ENCODE data around the gene SGO2. TPM values are rescaled to one million over a fixed set of nuclear protein-coding genes. Genes with fewer than 3 reads are reported as not detected.

The SGO2 gene
- total RNA-seq, 1 donor from 2014 or later, result 19.9 TPM

DNA sequence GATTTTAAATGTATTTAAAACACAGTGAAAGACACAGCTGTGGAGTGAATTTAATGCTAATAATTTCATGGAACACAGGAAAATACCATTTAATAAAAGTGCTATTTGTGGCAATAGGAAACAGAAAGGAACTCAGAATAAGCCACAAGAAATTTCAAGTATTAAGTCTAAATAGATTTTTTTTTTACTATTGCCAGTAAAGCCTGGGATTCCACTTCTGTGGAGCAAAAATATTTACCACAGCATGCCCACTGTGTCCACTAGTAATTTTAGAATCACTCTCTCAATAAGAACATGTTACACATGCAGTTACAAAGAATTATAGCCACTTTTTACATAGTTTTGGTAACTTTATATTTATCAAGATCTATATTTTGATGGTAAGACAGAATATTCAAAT lies 33.4 kb upstream of the SGO2 start:
- no peaks in the 10 kb centered on the region for H3K4me1 Mint-ChIP-seq (ENCODE audit: unreplicated experiment)

DNA sequence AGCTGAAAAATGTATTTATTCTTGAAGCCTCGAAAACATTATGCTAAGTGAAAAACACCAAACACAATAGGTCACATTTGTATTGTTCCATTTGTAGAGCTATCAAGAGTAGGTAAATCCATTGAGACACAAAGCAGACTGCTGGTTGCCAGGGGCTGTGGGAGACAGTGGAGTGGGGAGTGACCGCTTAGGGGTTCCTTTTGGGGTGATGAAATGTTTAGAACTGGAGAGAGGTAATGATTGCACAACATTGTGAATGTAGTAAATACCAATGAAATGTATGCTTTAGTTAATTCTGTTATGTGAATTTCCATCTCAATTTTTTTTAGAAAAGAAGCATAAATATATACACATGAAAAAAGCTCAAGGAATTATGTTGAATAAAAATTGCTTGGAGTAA lies 32.0 kb upstream of the SGO2 start:
- TF ChIP-seq, protein P1, sequence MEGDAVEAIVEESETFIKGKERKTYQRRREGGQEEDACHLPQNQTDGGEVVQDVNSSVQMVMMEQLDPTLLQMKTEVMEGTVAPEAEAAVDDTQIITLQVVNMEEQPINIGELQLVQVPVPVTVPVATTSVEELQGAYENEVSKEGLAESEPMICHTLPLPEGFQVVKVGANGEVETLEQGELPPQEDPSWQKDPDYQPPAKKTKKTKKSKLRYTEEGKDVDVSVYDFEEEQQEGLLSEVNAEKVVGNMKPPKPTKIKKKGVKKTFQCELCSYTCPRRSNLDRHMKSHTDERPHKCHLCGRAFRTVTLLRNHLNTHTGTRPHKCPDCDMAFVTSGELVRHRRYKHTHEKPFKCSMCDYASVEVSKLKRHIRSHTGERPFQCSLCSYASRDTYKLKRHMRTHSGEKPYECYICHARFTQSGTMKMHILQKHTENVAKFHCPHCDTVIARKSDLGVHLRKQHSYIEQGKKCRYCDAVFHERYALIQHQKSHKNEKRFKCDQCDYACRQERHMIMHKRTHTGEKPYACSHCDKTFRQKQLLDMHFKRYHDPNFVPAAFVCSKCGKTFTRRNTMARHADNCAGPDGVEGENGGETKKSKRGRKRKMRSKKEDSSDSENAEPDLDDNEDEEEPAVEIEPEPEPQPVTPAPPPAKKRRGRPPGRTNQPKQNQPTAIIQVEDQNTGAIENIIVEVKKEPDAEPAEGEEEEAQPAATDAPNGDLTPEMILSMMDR (conservative IDR thresholded peaks at IDR 0.05), result no peak
- Mint-ChIP-seq H3K9me3 (peaks cover 6% of the 10 kb centered on the region), H3K27me3 (no peaks in the 10 kb centered on the region), H3K4me3 (no peak overlapping the region), H3K4me1 (ENCODE audit: unreplicated experiment) (no peaks in the 10 kb centered on the region), H3K27ac (no peak overlapping the region), H3K36me3 (peaks cover 29% of the 10 kb centered on the region)
- DNase-seq (ENCODE audit: extremely low spot score, unreplicated experiment), result no peak

More for the DNA sequence above, 33.4 kb upstream of the SGO2 start:
- H3K4me3 Mint-ChIP-seq, result no peak overlapping the region
- TF ChIP-seq, protein P1 (conservative IDR thresholded peaks at IDR 0.05), result no peak
- no peak for DNase-seq (ENCODE audit: extremely low spot score, unreplicated experiment)
- H3K36me3 Mint-ChIP-seq, result peaks cover 26% of the 10 kb centered on the region
- H3K27me3 Mint-ChIP-seq, result no peaks in the 10 kb centered on the region
- H3K27ac Mint-ChIP-seq, result no peak overlapping the region
- peaks cover 6% of the 10 kb centered on the region for H3K9me3 Mint-ChIP-seq

DNA sequence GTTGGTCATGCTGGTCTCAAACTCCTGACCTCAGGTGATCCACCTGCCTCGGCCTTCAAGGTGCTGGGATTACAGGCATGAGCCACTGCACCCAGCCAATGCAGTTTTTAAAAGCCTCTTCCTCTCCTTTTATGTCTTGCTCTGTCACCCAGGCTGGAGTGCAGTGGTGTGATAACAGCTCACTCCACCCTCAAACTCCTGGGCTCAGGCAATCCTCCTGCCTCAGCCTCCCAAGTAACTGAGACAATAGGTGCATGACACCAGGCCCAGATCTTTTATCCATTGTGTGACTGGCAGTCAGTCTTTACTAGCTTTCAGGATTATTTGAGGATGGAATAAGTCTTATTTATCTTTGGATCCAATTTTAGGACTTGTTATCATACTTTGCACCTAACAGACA lies 29.3 kb upstream of the SGO2 start:
- Mint-ChIP-seq H3K27ac (no peak overlapping the region), H3K4me3 (no peak overlapping the region)
- no peak for DNase-seq (ENCODE audit: extremely low spot score, unreplicated experiment)

DNA sequence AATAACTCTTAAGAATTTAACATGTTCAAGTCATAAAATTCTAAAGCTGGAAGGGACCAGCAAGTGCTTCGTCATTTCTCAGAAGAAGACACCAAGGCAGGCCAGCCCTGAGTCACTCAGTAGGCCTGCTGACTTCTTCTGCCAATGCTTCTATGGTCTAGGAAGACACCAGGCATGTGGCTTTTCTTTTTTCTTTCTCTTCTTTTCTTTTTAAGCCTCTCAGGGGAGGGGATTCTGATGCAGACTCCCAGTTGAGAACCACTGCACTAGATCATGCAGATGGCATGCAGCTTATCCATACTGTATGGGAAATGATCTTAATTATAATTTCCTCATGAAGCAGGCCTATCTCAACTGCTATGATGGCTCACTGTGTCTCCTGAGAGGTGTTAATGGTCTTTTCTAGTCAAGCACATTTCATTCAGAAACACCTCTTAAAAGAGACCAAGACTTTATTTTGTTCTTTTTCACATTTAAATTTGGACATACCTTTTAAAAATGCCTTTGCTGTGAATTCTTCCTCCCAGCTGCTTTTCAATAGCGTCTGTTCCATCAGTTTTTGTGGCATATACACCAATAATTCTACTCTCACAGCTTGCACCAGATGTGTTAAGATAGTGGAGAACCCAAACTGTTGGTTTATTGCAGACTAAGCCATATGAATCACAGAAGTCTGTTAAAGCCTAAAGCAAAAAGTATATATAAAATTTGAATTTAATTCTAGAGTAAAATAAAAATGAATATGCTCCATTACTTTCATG lies 27.4 kb upstream of the SGO2 start:
- no peak overlapping the region for H3K4me3 Mint-ChIP-seq
- no peak overlapping the region for H3K27ac Mint-ChIP-seq
- H3K27me3 Mint-ChIP-seq, result no peaks in the 10 kb centered on the region
- H3K4me1 Mint-ChIP-seq (ENCODE audit: unreplicated experiment), result no peaks in the 10 kb centered on the region
- peaks cover 20% of the 10 kb centered on the region for H3K36me3 Mint-ChIP-seq
- TF ChIP-seq, protein P1 (conservative IDR thresholded peaks at IDR 0.05), result no peak
- H3K9me3 Mint-ChIP-seq, result peaks cover 4% of the 10 kb centered on the region
- no peak for DNase-seq (ENCODE audit: extremely low spot score, unreplicated experiment)

More for the DNA sequence above, 29.3 kb upstream of the SGO2 start:
- TF ChIP-seq, protein P1 (conservative IDR thresholded peaks at IDR 0.05), result no peak
- no peaks in the 10 kb centered on the region for H3K27me3 Mint-ChIP-seq
- no peaks in the 10 kb centered on the region for H3K4me1 Mint-ChIP-seq (ENCODE audit: unreplicated experiment)
- H3K9me3 Mint-ChIP-seq, result no peaks in the 10 kb centered on the region
- H3K36me3 Mint-ChIP-seq, result peaks cover 20% of the 10 kb centered on the region

DNA sequence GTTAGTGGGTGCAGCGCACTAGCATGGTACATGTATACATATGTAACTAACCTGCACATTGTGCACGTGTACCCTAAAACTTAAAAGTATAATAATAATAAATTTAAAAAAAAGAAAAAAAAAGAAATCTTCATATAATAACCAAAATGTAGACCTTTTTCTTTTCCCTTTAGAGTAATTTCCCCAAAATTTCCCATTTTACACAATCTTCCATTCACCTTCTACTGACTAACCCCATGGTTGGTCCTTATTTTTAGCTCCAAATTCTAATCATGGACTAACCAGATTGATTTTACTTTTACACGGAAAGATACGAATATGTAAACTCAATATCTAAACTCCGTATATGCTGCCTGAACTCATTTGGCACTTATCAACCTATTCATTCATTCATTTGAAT lies 23.8 kb upstream of the SGO2 start:
- Mint-ChIP-seq H3K4me1 (ENCODE audit: unreplicated experiment) (no peaks in the 10 kb centered on the region), H3K27me3 (no peaks in the 10 kb centered on the region), H3K27ac (no peak overlapping the region), H3K36me3 (peaks cover 21% of the 10 kb centered on the region), H3K4me3 (no peak overlapping the region), H3K9me3 (peaks cover 4% of the 10 kb centered on the region)
- no peak for DNase-seq (ENCODE audit: extremely low spot score, unreplicated experiment)
- TF ChIP-seq, protein P1 (conservative IDR thresholded peaks at IDR 0.05), result no peak
